Measurements from ENCODE around the gene PRDM16.

Gene PRDM16

GRCh38 chr1:3070644-3071564, 1.9 kb downstream of the PRDM16 start:
- DNase-seq = no peak

GRCh38 chr1:3071565-3072390, 2.8 kb downstream of the PRDM16 start:
- no peak for DNase-seq

- no peak for DNase-seq
Observed at GRCh38 chr1:3072391-3073185, 3.6 kb downstream of the PRDM16 start.

GRCh38 chr1:3073186-3073488, 4.1 kb downstream of the PRDM16 start:
- DNase-seq = no peak

- DNase-seq = no peak
Observed at GRCh38 chr1:3073489-3074296, 4.7 kb downstream of the PRDM16 start.

- no peak for DNase-seq
Observed at GRCh38 chr1:3074297-3074741, 5.3 kb downstream of the PRDM16 start.

GRCh38 chr1:3074800-3075199, 5.8 kb downstream of the PRDM16 start:
- no peak for DNase-seq

GRCh38 chr1:3075666-3076362, 6.8 kb downstream of the PRDM16 start:
- DNase-seq = no peak

- no peak for DNase-seq
Observed at GRCh38 chr1:3076363-3076740, 7.3 kb downstream of the PRDM16 start.

GRCh38 chr1:3077081-3077480, 8.1 kb downstream of the PRDM16 start:
- DNase-seq = no peak

- no peak for DNase-seq
Observed at GRCh38 chr1:3077561-3077960, 8.6 kb downstream of the PRDM16 start.

GRCh38 chr1:3078430-3078861, 9.4 kb downstream of the PRDM16 start:
- DNase-seq = no peak

- DNase-seq = no peak
Observed at GRCh38 chr1:3078871-3079270, 9.9 kb downstream of the PRDM16 start.

GRCh38 chr1:3079381-3080052, 10.5 kb downstream of the PRDM16 start:
- DNase-seq = no peak

GRCh38 chr1:3080053-3080955, 11.3 kb downstream of the PRDM16 start:
- DNase-seq = no peak

GRCh38 chr1:3081171-3081683, 12.2 kb downstream of the PRDM16 start:
- DNase-seq = no peak

GRCh38 chr1:3082051-3082450, 13.0 kb downstream of the PRDM16 start:
- DNase-seq = no peak

GRCh38 chr1:3082571-3083516, 13.8 kb downstream of the PRDM16 start:
- no peak for DNase-seq
